ENCODE data around the gene ZBTB40.
A peak's percentile ranks its signal among the peaks of the same experiment; 100 is the strongest.

The ZBTB40 gene

GRCh38 chr1:22451702-22452480, at the start of gene ZBTB40:
TSS of gene ZBTB40 (plus strand) at chr1:22451851. CDS start at chr1:22489949, 38,098 bp downstream.
- TF ChIP-seq, protein P1, sequence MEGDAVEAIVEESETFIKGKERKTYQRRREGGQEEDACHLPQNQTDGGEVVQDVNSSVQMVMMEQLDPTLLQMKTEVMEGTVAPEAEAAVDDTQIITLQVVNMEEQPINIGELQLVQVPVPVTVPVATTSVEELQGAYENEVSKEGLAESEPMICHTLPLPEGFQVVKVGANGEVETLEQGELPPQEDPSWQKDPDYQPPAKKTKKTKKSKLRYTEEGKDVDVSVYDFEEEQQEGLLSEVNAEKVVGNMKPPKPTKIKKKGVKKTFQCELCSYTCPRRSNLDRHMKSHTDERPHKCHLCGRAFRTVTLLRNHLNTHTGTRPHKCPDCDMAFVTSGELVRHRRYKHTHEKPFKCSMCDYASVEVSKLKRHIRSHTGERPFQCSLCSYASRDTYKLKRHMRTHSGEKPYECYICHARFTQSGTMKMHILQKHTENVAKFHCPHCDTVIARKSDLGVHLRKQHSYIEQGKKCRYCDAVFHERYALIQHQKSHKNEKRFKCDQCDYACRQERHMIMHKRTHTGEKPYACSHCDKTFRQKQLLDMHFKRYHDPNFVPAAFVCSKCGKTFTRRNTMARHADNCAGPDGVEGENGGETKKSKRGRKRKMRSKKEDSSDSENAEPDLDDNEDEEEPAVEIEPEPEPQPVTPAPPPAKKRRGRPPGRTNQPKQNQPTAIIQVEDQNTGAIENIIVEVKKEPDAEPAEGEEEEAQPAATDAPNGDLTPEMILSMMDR (IDR thresholded peaks at IDR 0.05; ENCODE audit: insufficient read depth, low read depth, low read length, missing control alignments): no peak
- peak; percentile 96 for DNase-seq (ENCODE audit: low read depth)
- H3K4me3 ChIP-seq (ENCODE audit: low read length): peak within 1 kb of the TSS; percentile 87

- H3K4me3 ChIP-seq (ENCODE audit: low read length): no peak overlapping the region
- TF ChIP-seq, protein P1 (IDR thresholded peaks at IDR 0.05; ENCODE audit: insufficient read depth, low read depth, low read length, missing control alignments): no peak
- DNase-seq (ENCODE audit: low read depth): no peak
Measured at GRCh38 chr1:22402356-22403053, 49.1 kb upstream of the ZBTB40 start.

DNA sequence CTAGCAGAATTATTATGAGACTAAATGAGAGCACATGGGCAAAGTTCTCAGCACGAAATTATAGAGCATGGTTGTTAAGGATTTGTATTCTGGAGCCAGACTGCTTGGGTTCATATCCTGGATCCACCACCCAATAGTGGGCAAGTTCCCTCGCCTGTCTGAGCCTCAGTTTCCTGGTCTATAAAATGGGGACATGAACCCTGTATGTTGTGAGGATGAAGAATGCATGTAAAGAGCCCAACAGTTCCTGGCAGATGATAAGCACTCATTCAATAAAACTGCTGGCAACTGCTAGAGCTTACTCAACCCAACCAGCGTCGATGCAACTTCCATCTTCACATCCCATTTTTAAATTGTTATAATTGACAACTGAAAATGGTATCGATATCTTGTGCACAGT, 47.2 kb upstream of the ZBTB40 start:
- TF ChIP-seq, protein P1 (IDR thresholded peaks at IDR 0.05; ENCODE audit: insufficient read depth, low read depth, low read length, missing control alignments): no peak
- DNase-seq (ENCODE audit: low read depth): no peak
- no peak overlapping the region for H3K4me3 ChIP-seq (ENCODE audit: low read length)

DNA sequence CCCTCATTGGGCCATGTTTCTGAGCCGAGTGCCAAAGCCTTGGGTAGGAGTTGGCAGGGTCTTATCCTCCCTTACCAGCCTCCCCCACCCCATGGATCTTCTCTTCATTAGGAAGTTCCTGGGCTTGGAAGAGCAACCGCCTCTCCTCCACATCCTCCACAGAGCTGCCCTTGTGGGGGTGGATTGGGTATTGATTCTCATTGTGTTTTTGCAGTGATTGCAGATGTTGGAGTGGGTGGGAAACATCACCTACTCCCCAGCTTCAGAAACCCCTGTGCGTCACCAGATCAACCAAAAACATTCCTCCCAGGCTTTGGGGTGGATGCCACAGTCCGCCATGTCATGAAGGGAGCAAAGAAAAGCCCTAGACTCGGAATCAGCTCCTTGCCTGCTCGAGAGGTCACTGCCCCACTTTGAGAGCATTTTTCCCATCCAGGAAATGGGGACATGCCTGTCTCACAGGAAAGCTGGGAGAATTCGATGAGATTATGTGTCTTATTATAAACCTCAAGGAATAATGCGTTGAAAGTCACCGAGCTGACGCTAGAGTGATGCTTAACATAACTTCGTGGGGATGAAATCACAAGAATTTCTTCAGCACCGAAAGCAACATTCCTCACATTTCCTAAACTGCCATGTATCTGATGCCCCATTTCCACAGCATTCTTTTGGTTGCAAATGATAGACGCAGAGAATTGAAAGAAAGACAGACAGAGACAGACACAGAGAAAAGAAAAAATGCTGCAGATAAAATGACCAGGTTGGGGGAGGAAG, 44.7 kb upstream of the ZBTB40 start:
- no peak overlapping the region for H3K4me3 ChIP-seq (ENCODE audit: low read length)
- DNase-seq (ENCODE audit: low read depth): no peak
- TF ChIP-seq, protein P1 (IDR thresholded peaks at IDR 0.05; ENCODE audit: insufficient read depth, low read depth, low read length, missing control alignments): no peak

DNA sequence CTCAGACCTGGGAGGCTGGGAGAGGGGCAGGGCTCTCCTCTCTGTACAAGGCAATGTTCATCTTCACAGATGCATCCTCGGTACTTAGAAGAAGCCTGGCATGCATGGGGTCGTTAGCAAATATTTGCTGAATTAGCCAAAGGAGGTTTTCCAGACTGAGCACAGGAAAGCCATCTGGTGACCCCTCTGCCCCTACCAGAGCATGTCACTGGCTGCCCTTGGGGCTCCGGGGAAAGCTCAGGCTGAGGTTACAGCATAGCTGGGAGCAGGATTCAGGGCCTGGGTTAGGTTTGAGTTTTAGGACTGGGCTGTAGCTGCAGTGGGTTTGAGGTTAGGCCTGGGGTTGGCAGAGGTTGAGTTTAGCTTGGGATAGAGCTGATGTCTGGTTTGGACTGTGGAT, 43.4 kb upstream of the ZBTB40 start:
- no peak overlapping the region for H3K4me3 ChIP-seq (ENCODE audit: low read length)
- DNase-seq (ENCODE audit: low read depth): no peak
- TF ChIP-seq, protein P1 (IDR thresholded peaks at IDR 0.05; ENCODE audit: insufficient read depth, low read depth, low read length, missing control alignments): no peak

DNA sequence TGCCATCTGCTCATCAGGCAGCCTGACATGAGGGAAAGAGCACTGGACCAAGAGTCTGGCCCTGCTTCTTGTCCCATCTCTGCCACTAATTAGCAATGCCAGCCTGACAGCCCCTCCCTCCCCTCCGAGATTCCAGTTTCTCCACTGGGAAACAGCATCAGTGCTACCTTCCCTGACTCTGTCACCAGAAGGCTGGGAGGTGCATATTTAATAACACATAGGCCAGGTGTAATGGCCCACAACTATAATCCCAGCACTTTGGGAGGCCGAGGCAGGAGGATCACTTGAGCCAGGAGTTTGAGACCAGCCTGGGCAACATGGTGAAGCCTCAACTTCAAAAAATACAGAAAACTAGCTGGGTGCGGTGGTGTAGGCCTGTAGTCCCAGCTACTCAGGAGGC, 41.2 kb upstream of the ZBTB40 start:
- H3K4me3 ChIP-seq (ENCODE audit: low read length): no peak overlapping the region
- TF ChIP-seq, protein P1 (IDR thresholded peaks at IDR 0.05; ENCODE audit: insufficient read depth, low read depth, low read length, missing control alignments): no peak
- no peak for DNase-seq (ENCODE audit: low read depth)
